Trophoblast cell (in vitro differentiated cells and primary cell): ENCODE results near the gene AGBL5.

Source experiments
- DNase-seq, 2 donors: peaks; one replicate each; pipeline ENCODE4 v3.0.0-alpha.2; 2016
- H2AFZ ChIP-seq: 2 replicates; pipeline ENCODE4 v1.6.1; 2013; ENCODE audit warnings: low read length, moderate library complexity, mild to moderate bottlenecking; ENCODE audit not compliant: insufficient read depth, poor library complexity
- H2AK5ac ChIP-seq: 2 replicates; pipeline ENCODE4 v1.6.1; 2013; ENCODE audit warnings: mild to moderate bottlenecking, low read length
- H2BK120ac ChIP-seq: 2 replicates; pipeline ENCODE4 v1.6.1; 2013; ENCODE audit warnings: low read length, mild to moderate bottlenecking, moderate library complexity; ENCODE audit not compliant: insufficient read depth, poor library complexity
- H2BK12ac ChIP-seq: 2 replicates; pipeline ENCODE4 v1.6.1; 2013; ENCODE audit warnings: mild to moderate bottlenecking, low read length, moderate library complexity
- H2BK5ac ChIP-seq: 2 replicates; pipeline ENCODE4 v1.6.1; 2013; ENCODE audit warnings: low read length, low read depth, moderate library complexity, mild to moderate bottlenecking; ENCODE audit not compliant: poor library complexity
- H3K14ac ChIP-seq: 2 replicates; pipeline ENCODE4 v1.6.1; 2013; ENCODE audit warnings: mild to moderate bottlenecking, low read length
- H3K18ac ChIP-seq: 2 replicates; pipeline ENCODE4 v1.6.1; 2013; ENCODE audit warnings: mild to moderate bottlenecking, low read length
- H3K23ac ChIP-seq: 2 replicates; pipeline ENCODE4 v1.6.1; 2013; ENCODE audit warnings: low read length
- H3K27ac ChIP-seq: 2 replicates; pipeline ENCODE4 v1.5.1; 2013; ENCODE audit warnings: low read depth, mild to moderate bottlenecking, inconsistent platforms, low read length, moderate library complexity
- H3K27me3 ChIP-seq: 2 replicates; pipeline ENCODE4 v1.6.1; 2013; ENCODE audit warnings: inconsistent platforms, mild to moderate bottlenecking, low read length, moderate library complexity; ENCODE audit not compliant: insufficient read depth
- H3K36me3 ChIP-seq, 2 experiments: 1 replicate in 1 of 2; 2 replicates in 1 of 2; pipeline ENCODE4 v1.6.1; 2013; ENCODE audit warnings: low read length in 2 of 2, mild to moderate bottlenecking in 2 of 2, moderate library complexity in 1 of 2; ENCODE audit not compliant: insufficient read depth in 2 of 2, control insufficient read depth in 1 of 2
- H3K4ac ChIP-seq: 2 replicates; pipeline ENCODE4 v1.6.1; 2013; ENCODE audit warnings: low read depth, mild to moderate bottlenecking, low read length, moderate library complexity
- H3K4me1 ChIP-seq, 2 experiments: 1 replicate in 1 of 2; 2 replicates in 1 of 2; pipeline ENCODE4 v1.6.1; 2013; ENCODE audit warnings: low read length in 2 of 2, mild to moderate bottlenecking in 2 of 2, moderate library complexity in 1 of 2; ENCODE audit not compliant: insufficient read depth in 2 of 2, control insufficient read depth in 1 of 2
- H3K4me2 ChIP-seq: 2 replicates; pipeline ENCODE4 v1.6.1; 2013; ENCODE audit warnings: inconsistent platforms, mild to moderate bottlenecking, low read length, moderate library complexity
- H3K4me3 ChIP-seq: 2 replicates; pipeline ENCODE4 v1.5.1; 2013; ENCODE audit warnings: mild to moderate bottlenecking, low read depth, low read length, inconsistent platforms
- H3K79me1 ChIP-seq: one replicate; pipeline ENCODE4 v1.6.1; 2013; ENCODE audit warnings: low read length
- H3K79me2 ChIP-seq: 2 replicates; pipeline ENCODE4 v1.6.1; 2013; ENCODE audit warnings: low read length, mild to moderate bottlenecking; ENCODE audit not compliant: control insufficient read depth, insufficient read depth, poor library complexity
- H3K9ac ChIP-seq: 2 replicates; pipeline ENCODE4 v1.6.1; 2013; ENCODE audit warnings: mild to moderate bottlenecking, low read length
- H3K9me3 ChIP-seq: 2 replicates; pipeline ENCODE4 v1.6.1; 2013; ENCODE audit warnings: low read depth, mild to moderate bottlenecking, control low read depth, inconsistent platforms, low read length; ENCODE audit not compliant: insufficient read depth
- H4K12ac ChIP-seq: 2 replicates; pipeline ENCODE4 v1.6.1; 2013; ENCODE audit warnings: low read depth, mild to moderate bottlenecking, low read length, moderate library complexity
- H4K8ac ChIP-seq: 2 replicates; pipeline ENCODE4 v1.6.1; 2013; ENCODE audit warnings: low read depth, mild to moderate bottlenecking, low read length, moderate library complexity
- H4K91ac ChIP-seq: one replicate; pipeline ENCODE4 v1.6.1; 2013; ENCODE audit warnings: low read depth, mild to moderate bottlenecking, low read length, moderate library complexity
- WGBS: extraction: QIAGEN DNeasy Blood & Tissue Kit; methylation state at CpG from one replicate; pipeline ENCODE4 v1.1.7; 2013; ENCODE audit warnings: missing lambda C conversion rate; ENCODE audit not compliant: insufficient read length, insufficient coverage; ENCODE audit errors: extremely low coverage; 5-methylcytosine and 5-hydroxymethylcytosine counted together

The AGBL5 gene

GRCh38 chr2:27084297-27085061 is 33.0 kb downstream of the AGBL5 start:
- Histone ChIP-seq H3K18ac (no peak overlapping the region), H3K23ac (no peak overlapping the region), H3K14ac (no peak overlapping the region), H4K8ac (no peak overlapping the region), H3K4me1 (peaks cover 8 to 19% of the 10 kb centered on the region in 2 experiments), H3K4me2 (no peak overlapping the region), H2BK12ac (no peak overlapping the region), H3K27ac (no peak overlapping the region), H3K79me1 (peaks cover 12% of the 10 kb centered on the region), H2AK5ac (no peak overlapping the region), H3K9ac (no peak overlapping the region), H3K79me2 (peaks cover 8% of the 10 kb centered on the region), H4K91ac (no peak overlapping the region), H3K4me3 (no peak overlapping the region), H3K9me3 (no peaks in the 10 kb centered on the region), H2BK5ac (no peak overlapping the region), H3K4ac (no peak overlapping the region), H2AFZ (no peak overlapping the region), H4K12ac (no peak overlapping the region), H2BK120ac (no peak overlapping the region), H3K36me3 (no peaks in the 10 kb centered on the region), H3K27me3 (no peaks in the 10 kb centered on the region)
- no peak for DNase-seq
- no CpG with 5 or more reads among the region's 6 CpGs for WGBS

DNA sequence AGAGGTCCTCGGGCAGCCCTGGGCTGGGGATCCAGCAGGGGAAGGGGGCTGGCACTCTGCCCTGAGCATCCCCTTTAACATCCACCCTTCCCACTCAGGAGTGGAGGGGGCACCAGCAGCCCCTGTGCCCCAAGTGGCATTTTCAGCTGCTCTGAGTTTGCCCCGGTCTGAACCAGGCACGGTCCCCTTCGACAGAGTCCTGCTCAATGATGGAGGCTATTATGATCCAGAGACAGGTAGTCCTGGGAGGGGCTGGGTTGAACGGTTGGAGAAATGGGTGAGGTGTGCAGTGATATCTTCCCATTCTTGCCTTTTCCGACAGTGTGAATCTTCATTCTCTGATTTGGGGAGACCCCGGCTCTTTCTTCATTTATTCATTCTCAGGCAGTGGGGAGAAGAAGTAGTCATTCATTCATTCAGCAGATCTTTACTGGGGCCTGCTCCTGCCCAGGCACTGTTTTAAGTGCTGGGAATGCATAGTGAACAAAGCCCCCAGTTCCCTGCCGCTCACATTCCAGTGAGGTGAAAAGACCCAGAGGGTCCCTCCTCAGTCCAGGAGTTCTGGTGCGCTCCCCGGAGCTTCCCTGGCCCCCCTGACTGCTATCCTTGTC is 33.7 kb downstream of the AGBL5 start:
- no peaks in the 10 kb centered on the region for H3K36me3 ChIP-seq
- H4K12ac ChIP-seq: no peak overlapping the region
- DNase-seq: no peak
- no peak overlapping the region for H2BK120ac ChIP-seq
- peak overlapping the region; percentile 16 for H2BK12ac ChIP-seq
- H4K91ac ChIP-seq: no peak overlapping the region
- peaks cover 8 to 19% of the 10 kb centered on the region in 2 experiments for H3K4me1 ChIP-seq
- H3K14ac ChIP-seq: peak overlapping the region; percentile 71
- peak overlapping the region; percentile 14 for H2AK5ac ChIP-seq
- peaks cover 8% of the 10 kb centered on the region for H3K79me2 ChIP-seq
- H4K8ac ChIP-seq: peak overlapping the region; percentile 82
- H3K9ac ChIP-seq: no peak overlapping the region
- no CpG with 5 or more reads among the region's 10 CpGs for WGBS
- H3K4ac ChIP-seq: peak overlapping the region; percentile 3
- no peak overlapping the region for H2BK5ac ChIP-seq
- no peak overlapping the region for H3K18ac ChIP-seq
- H3K27ac ChIP-seq: no peak overlapping the region
- H3K9me3 ChIP-seq: no peaks in the 10 kb centered on the region
- no peak overlapping the region for H3K4me3 ChIP-seq
- H2AFZ ChIP-seq: peak overlapping the region; percentile 27
- H3K4me2 ChIP-seq: peak overlapping the region; percentile 83
- peaks cover 12% of the 10 kb centered on the region for H3K79me1 ChIP-seq
- no peak overlapping the region for H3K23ac ChIP-seq
- no peaks in the 10 kb centered on the region for H3K27me3 ChIP-seq

- Histone ChIP-seq H3K27me3 (no peaks in the 10 kb centered on the region), H3K79me2 (peaks cover 8% of the 10 kb centered on the region), H2AFZ (peak overlapping the region; percentile 27), H3K23ac (no peak overlapping the region), H2BK5ac (peak overlapping the region; percentile 8), H2BK12ac (no peak overlapping the region), H3K14ac (peak overlapping the region; percentile 71), H2AK5ac (peak overlapping the region; percentile 27), H3K9ac (peak overlapping the region; percentile 21), H3K9me3 (no peaks in the 10 kb centered on the region), H4K8ac (peak overlapping the region; percentile 82), H3K36me3 (no peaks in the 10 kb centered on the region), H3K4me3 (peak overlapping the region; percentile 71), H2BK120ac (peak overlapping the region; percentile 85), H3K27ac (no peak overlapping the region), H3K4ac (peak overlapping the region; percentile 3), H3K4me2 (peak overlapping the region; percentile 83), H3K18ac (peak overlapping the region; percentile 76), H3K79me1 (peaks cover 12% of the 10 kb centered on the region), H4K12ac (peak overlapping the region; percentile 93), H3K4me1 (peaks cover 8 to 19% of the 10 kb centered on the region in 2 experiments), H4K91ac (peak overlapping the region; percentile 82)
- DNase-seq: peak; percentile 39 to 58
- WGBS: no CpG with 5 or more reads among the region's 38 CpGs
These were observed 34.2 kb downstream of the AGBL5 start for GRCh38 chr2:27085673-27086089.

- Histone ChIP-seq H2BK120ac (peak overlapping the region; percentile 85), H3K79me1 (peaks cover 12% of the 10 kb centered on the region), H3K4ac (peak overlapping the region; percentile 3), H2AFZ (peak overlapping the region; percentile 27), H4K91ac (peak overlapping the region; percentile 82), H3K4me1 (peaks cover 8 to 16% of the 10 kb centered on the region in 2 experiments), H2BK5ac (peak overlapping the region; percentile 8), H3K27ac (peak overlapping the region; percentile 17), H2AK5ac (peak overlapping the region; percentile 27), H4K12ac (peak overlapping the region; percentile 93), H3K9me3 (no peaks in the 10 kb centered on the region), H3K4me3 (peak overlapping the region; percentile 71), H3K4me2 (peak overlapping the region; percentile 83), H3K23ac (no peak overlapping the region), H3K79me2 (peaks cover 8% of the 10 kb centered on the region), H3K27me3 (no peaks in the 10 kb centered on the region), H3K14ac (peak overlapping the region; percentile 71), H2BK12ac (no peak overlapping the region), H3K9ac (peak overlapping the region; percentile 56), H4K8ac (peak overlapping the region; percentile 82), H3K36me3 (no peaks in the 10 kb centered on the region), H3K18ac (peak overlapping the region; percentile 76)
- no CpG with 5 or more reads among the region's 81 CpGs for WGBS
- peak; percentile 93 to 99 for DNase-seq
These were observed 34.7 kb downstream of the AGBL5 start for GRCh38 chr2:27086090-27086723.
